M059J (cell line): ENCODE data around the gene KHDRBS2. TPM values are rescaled to one million over a fixed set of nuclear protein-coding genes. Genes with fewer than 3 reads are reported as not detected.
"Not testable (repeated sequence)": the region's sequence is repeated elsewhere in the genome, so short reads cannot be mapped to it uniquely, and the experiment has no call there.

ENCODE experiments used
- DNase-seq: peaks from one replicate; pipeline ENCODE4 v3.0.0-alpha.2; 2012; ENCODE audit warnings: low read depth
- total RNA-seq: library from RNA; depleted of rRNA; stranded (reverse); fragments of >200 nt; shearing (Covaris generic); gene quantifications from 2 replicates; pipeline ENCODE4 v1.2.3, GENCODE V29; 2014

The KHDRBS2 gene
- total RNA-seq, 1 experiment from 2014 or later = not detected

GRCh38 chr6:61868507-61869080, 417.4 kb downstream of the KHDRBS2 start:
- DNase-seq = no peak

- DNase-seq = no peak
Measured at GRCh38 chr6:61867635-61868034, 418.4 kb downstream of the KHDRBS2 start.

GRCh38 chr6:61857541-61857940, 428.5 kb downstream of the KHDRBS2 start:
- DNase-seq = no peak

- no peak for DNase-seq
Measured at GRCh38 chr6:61841958-61842357, 444.1 kb downstream of the KHDRBS2 start.

GRCh38 chr6:61835237-61835636, 450.8 kb downstream of the KHDRBS2 start:
- no peak for DNase-seq

GRCh38 chr6:61833176-61833755, 452.8 kb downstream of the KHDRBS2 start:
- DNase-seq = no peak

GRCh38 chr6:61817716-61818115, 468.3 kb downstream of the KHDRBS2 start:
- DNase-seq = no peak

GRCh38 chr6:61810047-61810446, 476.0 kb downstream of the KHDRBS2 start:
- DNase-seq = no peak

GRCh38 chr6:61809004-61809595, 476.9 kb downstream of the KHDRBS2 start:
- DNase-seq = peak; percentile 1

- no peak for DNase-seq
Measured at GRCh38 chr6:61787998-61788397, 498.0 kb downstream of the KHDRBS2 start.

- not testable (repeated sequence) for DNase-seq
Measured at GRCh38 chr6:61769446-61769845, 516.6 kb downstream of the KHDRBS2 start.

GRCh38 chr6:61755739-61756138, 530.3 kb downstream of the KHDRBS2 start:
- no peak for DNase-seq

- DNase-seq = no peak
Measured at GRCh38 chr6:61751986-61752385, 534.0 kb downstream of the KHDRBS2 start.

- no peak for DNase-seq
Measured at GRCh38 chr6:61745994-61746393, 540.0 kb downstream of the KHDRBS2 start.

GRCh38 chr6:61711849-61712248, 574.2 kb downstream of the KHDRBS2 start:
- no peak for DNase-seq

GRCh38 chr6:61688165-61688564, 597.9 kb downstream of the KHDRBS2 start:
- no peak for DNase-seq

GRCh38 chr6:61682562-61682961, 603.5 kb downstream of the KHDRBS2 start:
- no peak for DNase-seq

- DNase-seq = no peak
Measured at GRCh38 chr6:61679625-61680024, 606.4 kb downstream of the KHDRBS2 start.

- DNase-seq = no peak
Measured at GRCh38 chr6:61675734-61676133, 610.3 kb downstream of the KHDRBS2 start.

GRCh38 chr6:61649845-61650244, 636.2 kb downstream of the KHDRBS2 start:
- no peak for DNase-seq

GRCh38 chr6:61640463-61640862, 645.6 kb downstream of the KHDRBS2 start:
- DNase-seq = no peak
